ENCODE data around the gene TMEM132D.

Gene TMEM132D

GRCh38 chr12:129825316-129825715 is 78.5 kb downstream of the TMEM132D start:
- DNase-seq, result no peak

GRCh38 chr12:129821964-129822363 is 81.9 kb downstream of the TMEM132D start:
- DNase-seq, result no peak

- DNase-seq, result no peak
Observed at GRCh38 chr12:129819391-129819790, 84.4 kb downstream of the TMEM132D start.

- no peak for DNase-seq
Observed at GRCh38 chr12:129815846-129816245, 88.0 kb downstream of the TMEM132D start.

- no peak for DNase-seq
Observed at GRCh38 chr12:129811963-129812362, 91.9 kb downstream of the TMEM132D start.

GRCh38 chr12:129807136-129807535 is 96.7 kb downstream of the TMEM132D start:
- no peak for DNase-seq

- DNase-seq, result no peak
Observed at GRCh38 chr12:129791396-129791795, 112.4 kb downstream of the TMEM132D start.

- DNase-seq, result no peak
Observed at GRCh38 chr12:129790930-129791329, 112.9 kb downstream of the TMEM132D start.

- DNase-seq, result no peak
Observed at GRCh38 chr12:129790331-129790730, 113.5 kb downstream of the TMEM132D start.

- DNase-seq, result no peak
Observed at GRCh38 chr12:129789921-129790320, 113.9 kb downstream of the TMEM132D start.

GRCh38 chr12:129788506-129789084 is 115.2 kb downstream of the TMEM132D start:
- no peak for DNase-seq

GRCh38 chr12:129779989-129780388 is 123.8 kb downstream of the TMEM132D start:
- no peak for DNase-seq

- no peak for DNase-seq
Observed at GRCh38 chr12:129779033-129779432, 124.8 kb downstream of the TMEM132D start.

- DNase-seq, result peak; percentile 58
Observed at GRCh38 chr12:129776977-129777667, 126.7 kb downstream of the TMEM132D start.

- no peak for DNase-seq
Observed at GRCh38 chr12:129772501-129773493, 131.0 kb downstream of the TMEM132D start.

GRCh38 chr12:129771238-129771637 is 132.6 kb downstream of the TMEM132D start:
- DNase-seq, result peak; percentile 80

- no peak for DNase-seq
Observed at GRCh38 chr12:129765719-129766118, 138.1 kb downstream of the TMEM132D start.

GRCh38 chr12:129762436-129762835 is 141.4 kb downstream of the TMEM132D start:
- DNase-seq, result no peak

- no peak for DNase-seq
Observed at GRCh38 chr12:129753586-129753985, 150.2 kb downstream of the TMEM132D start.

- no peak for DNase-seq
Observed at GRCh38 chr12:129750421-129750820, 153.4 kb downstream of the TMEM132D start.

GRCh38 chr12:129746318-129746717 is 157.5 kb downstream of the TMEM132D start:
- DNase-seq, result no peak

GRCh38 chr12:129729170-129729569 is 174.7 kb downstream of the TMEM132D start:
- no peak for DNase-seq

- DNase-seq, result no peak
Observed at GRCh38 chr12:129727100-129727499, 176.7 kb downstream of the TMEM132D start.

- no peak for DNase-seq
Observed at GRCh38 chr12:129723260-129723659, 180.6 kb downstream of the TMEM132D start.
